Glutamatergic neuron (in vitro differentiated cells): ENCODE measurements around the gene IFIT3. TPM values are rescaled to one million over a fixed set of nuclear protein-coding genes. Genes with fewer than 3 reads are reported as not detected.

Experiments used
- DNase-seq: peaks from one replicate; pipeline ENCODE4 v3.0.0; 2022
- H3K27ac Mint-ChIP-seq: one replicate; pipeline ENCODE4 v1.8.0; 2020; ENCODE audit warnings: mild to moderate bottlenecking, mixed read lengths, inconsistent platforms; ENCODE audit not compliant: unreplicated experiment
- H3K27me3 Mint-ChIP-seq: one replicate; pipeline ENCODE4 v1.8.0; 2020; ENCODE audit warnings: mild to moderate bottlenecking, moderate library complexity, mixed read lengths, inconsistent platforms; ENCODE audit not compliant: unreplicated experiment
- H3K36me3 Mint-ChIP-seq: one replicate; pipeline ENCODE4 v1.8.0; 2020; ENCODE audit warnings: mild to moderate bottlenecking, mixed read lengths, inconsistent platforms; ENCODE audit not compliant: unreplicated experiment
- H3K4me1 Mint-ChIP-seq: one replicate; pipeline ENCODE4 v1.8.0; 2020; ENCODE audit warnings: mild to moderate bottlenecking, low read depth, mixed read lengths, inconsistent platforms; ENCODE audit not compliant: unreplicated experiment
- H3K4me3 Mint-ChIP-seq: one replicate; pipeline ENCODE4 v1.8.0; 2020; ENCODE audit warnings: mild to moderate bottlenecking, mixed read lengths, inconsistent platforms; ENCODE audit not compliant: unreplicated experiment
- H3K9me3 Mint-ChIP-seq: one replicate; pipeline ENCODE4 v1.8.0; 2020; ENCODE audit warnings: mild to moderate bottlenecking, moderate library complexity, mixed read lengths, inconsistent platforms; ENCODE audit not compliant: unreplicated experiment
- CTCF ChIP-seq: fragments of 200-600 bp; sonication (generic); IDR thresholded peaks from one replicate; pipeline ENCODE4 v1.5.0; 2021; ENCODE audit not compliant: partially characterized antibody, unreplicated experiment
- total RNA-seq: library from RNA; stranded (reverse); fragmentation: NEBNext Ultra II Directional; extraction: Animal tissue kit (Norgen Biotek cat#: 25700); gene quantifications from one replicate; pipeline ENCODE4 v1.2.1, GENCODE V29; 2021; ENCODE audit not compliant: unreplicated experiment

The IFIT3 gene
- total RNA-seq, 1 donor from 2014 or later, result not detected

DNA sequence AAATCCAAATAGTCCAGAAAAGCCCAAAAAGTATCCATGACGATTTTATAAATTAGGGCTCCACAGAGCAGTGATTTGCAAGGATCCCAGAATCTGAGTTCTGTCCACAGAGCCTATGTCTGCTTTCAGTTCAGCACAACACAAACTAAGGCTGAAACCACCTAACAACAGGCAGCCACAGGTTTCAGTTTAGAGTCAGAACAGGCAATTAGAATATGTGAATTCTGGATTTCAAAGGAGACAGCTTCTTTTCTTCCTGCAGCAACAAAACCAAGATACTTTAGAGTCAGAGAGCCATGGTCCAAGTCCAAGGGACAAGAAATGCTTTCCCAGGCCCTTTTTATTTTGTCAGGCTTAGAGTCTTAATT lies 23.6 kb downstream of the IFIT3 start:
- no peak overlapping the region for H3K27ac Mint-ChIP-seq
- no peaks in the 10 kb centered on the region for H3K36me3 Mint-ChIP-seq
- no peak for TF ChIP-seq CTCF
- no peaks in the 10 kb centered on the region for H3K9me3 Mint-ChIP-seq
- H3K27me3 Mint-ChIP-seq, result peaks cover 2% of the 10 kb centered on the region
- no peak overlapping the region for H3K4me3 Mint-ChIP-seq
- DNase-seq, result no peak
- peaks cover 6% of the 10 kb centered on the region for H3K4me1 Mint-ChIP-seq

DNA sequence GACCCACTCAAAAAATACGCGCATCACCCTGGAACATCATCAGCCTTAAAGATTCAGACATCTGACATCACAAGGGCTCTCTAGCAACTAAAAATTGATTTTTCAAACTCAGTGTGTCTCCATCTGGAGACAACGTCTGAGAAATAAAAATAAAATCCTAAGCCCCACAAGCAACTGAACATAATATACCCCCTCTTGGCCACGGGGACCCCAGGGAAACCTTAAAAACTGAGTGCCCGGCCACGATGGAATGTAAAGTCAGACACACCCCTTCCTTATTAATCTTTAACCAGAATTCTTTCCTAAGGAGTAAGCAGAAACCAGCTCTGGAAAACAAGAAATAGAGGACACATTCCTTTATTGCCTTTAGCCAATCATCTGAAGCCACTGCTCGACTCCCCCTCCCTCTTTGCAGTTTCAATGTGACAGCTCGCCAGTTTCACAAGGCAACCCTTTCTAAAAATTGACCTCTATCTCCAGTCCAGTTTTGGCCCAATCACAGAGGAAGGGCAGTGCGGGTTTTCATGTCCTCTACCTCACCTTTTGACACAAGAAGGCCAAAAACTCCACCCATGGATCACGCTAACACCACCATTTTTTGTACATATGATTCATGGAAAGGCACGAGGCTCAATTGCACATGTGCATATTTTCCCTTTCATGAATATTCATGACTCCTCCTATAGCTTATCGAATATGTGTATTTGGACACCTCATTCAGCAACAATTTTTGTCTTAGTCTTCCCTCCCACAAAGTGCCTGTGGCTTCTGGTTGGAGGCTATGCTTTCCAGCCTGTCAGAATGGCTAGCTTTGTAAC lies 24.2 kb downstream of the IFIT3 start:
- TF ChIP-seq CTCF, result no peak
- Mint-ChIP-seq H3K36me3 (no peaks in the 10 kb centered on the region), H3K9me3 (no peaks in the 10 kb centered on the region), H3K27me3 (peaks cover 2% of the 10 kb centered on the region), H3K4me3 (no peak overlapping the region), H3K4me1 (peaks cover 3% of the 10 kb centered on the region), H3K27ac (no peak overlapping the region)
- no peak for DNase-seq

- peaks cover 2% of the 10 kb centered on the region for H3K27me3 Mint-ChIP-seq
- H3K36me3 Mint-ChIP-seq, result no peaks in the 10 kb centered on the region
- no peak overlapping the region for H3K27ac Mint-ChIP-seq
- H3K9me3 Mint-ChIP-seq, result no peaks in the 10 kb centered on the region
- DNase-seq, result no peak
- H3K4me1 Mint-ChIP-seq, result peaks cover 3% of the 10 kb centered on the region
- no peak overlapping the region for H3K4me3 Mint-ChIP-seq
- no peak for TF ChIP-seq CTCF
Measured at GRCh38 chr10:89352802-89353201, 25.0 kb downstream of the IFIT3 start.

DNA sequence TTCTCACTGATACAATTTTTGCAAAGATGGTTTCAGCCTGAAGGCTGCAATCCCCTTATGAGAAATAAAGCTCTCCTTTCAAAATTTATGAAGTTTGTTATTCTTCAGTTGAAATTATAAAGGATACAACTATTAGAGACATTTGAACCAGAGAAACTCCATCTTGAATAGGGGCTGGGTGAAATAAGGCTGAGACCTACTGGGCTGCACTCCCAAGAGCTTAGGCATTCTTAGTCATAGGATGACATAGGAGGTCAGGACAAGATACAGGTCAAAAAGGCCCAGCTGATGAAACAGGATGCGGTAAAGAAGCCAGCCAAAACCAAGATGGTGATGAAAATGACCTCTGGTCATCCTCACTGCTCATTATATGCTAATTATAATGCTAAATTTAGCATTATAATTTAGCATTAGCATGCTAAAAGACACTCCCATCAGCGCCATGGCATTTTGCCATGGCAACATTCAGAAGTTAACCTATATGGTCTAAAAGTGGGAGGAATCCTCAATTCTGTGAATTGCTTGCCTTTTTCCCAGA lies 27.7 kb downstream of the IFIT3 start:
- H3K9me3 Mint-ChIP-seq, result no peaks in the 10 kb centered on the region

More for the DNA sequence above, 27.7 kb downstream of the IFIT3 start:
- no peak for TF ChIP-seq CTCF
- H3K4me3 Mint-ChIP-seq, result no peak overlapping the region
- no peaks in the 10 kb centered on the region for H3K36me3 Mint-ChIP-seq
- no peak overlapping the region for H3K27ac Mint-ChIP-seq
- peaks cover 2% of the 10 kb centered on the region for H3K27me3 Mint-ChIP-seq
- peaks cover 3% of the 10 kb centered on the region for H3K4me1 Mint-ChIP-seq
- no peak for DNase-seq
